OCI-LY7 (cell line): Measurements from ENCODE around the gene CCDC121. TPM values are rescaled to one million over a fixed set of nuclear protein-coding genes. Genes with fewer than 3 reads are reported as not detected.

ENCODE experiments used
- BruUV-seq: library from RNA; stranded (reverse); fragments of 400-500 nt; replicated peaks from 2 replicates; lab custom pipeline; 2021; lab: Mats Ljungman, UMichigan
- CTCF ChIA-PET: fragments of 300-600 bp; sonication (Branson Sonifier 250); formaldehyde crosslinking; loops from one replicate; lab custom pipeline; 2022; ENCODE audit warnings: antibody characterized with exemption; ENCODE audit not compliant: unreplicated experiment; lab: Charles Lee
- POLR2A ChIA-PET: fragments of 300-600 bp; sonication (Branson Sonifier 250); formaldehyde crosslinking; loops from one replicate; lab custom pipeline; 2022; ENCODE audit warnings: antibody characterized with exemption; lab: Charles Lee
- DNase-seq: peaks from one replicate; pipeline ENCODE4 v3.0.0-alpha.2; 2015; ENCODE audit warnings: low spot score
- H2AFZ ChIP-seq: fragments of 200-600 bp; sonication (generic), shearing (Covaris generic); 2 replicates; pipeline ENCODE4 v1.6.1; 2014; ENCODE audit warnings: mild to moderate bottlenecking, antibody characterized with exemption, low read length, moderate library complexity
- H3K27ac ChIP-seq: fragments of 200-600 bp; sonication (generic); 2 replicates; pipeline ENCODE4 v1.5.1; 2014; ENCODE audit warnings: mixed run types, low read depth, mild to moderate bottlenecking, moderate library complexity, low read length, inconsistent platforms; ENCODE audit not compliant: poor library complexity, severe bottlenecking
- H3K36me3 ChIP-seq: fragments of 200-600 bp; sonication (generic); 2 replicates; pipeline ENCODE4 v1.6.1; 2014; ENCODE audit warnings: mild to moderate bottlenecking, antibody characterized with exemption, low read length, moderate library complexity, mixed read lengths; ENCODE audit not compliant: insufficient read depth
- H3K4me1 ChIP-seq: fragments of 200-600 bp; sonication (generic); 2 replicates; pipeline ENCODE4 v1.5.1; 2014; ENCODE audit warnings: mild to moderate bottlenecking, low read length; ENCODE audit not compliant: insufficient read depth, poor library complexity, severe bottlenecking
- H3K4me2 ChIP-seq: fragments of 200-600 bp; sonication (generic); 2 replicates; pipeline ENCODE4 v1.6.1; 2014; ENCODE audit warnings: mild to moderate bottlenecking, low read length
- H3K4me3 ChIP-seq: fragments of 200-600 bp; sonication (generic); 2 replicates; pipeline ENCODE4 v1.5.1; 2014; ENCODE audit warnings: mild to moderate bottlenecking, low read depth, low read length; ENCODE audit not compliant: poor library complexity, severe bottlenecking
- H3K79me2 ChIP-seq: fragments of 200-600 bp; sonication (generic); 2 replicates; pipeline ENCODE4 v1.6.1; 2016; ENCODE audit warnings: low read depth, mild to moderate bottlenecking, low read length, moderate library complexity, mixed read lengths; ENCODE audit not compliant: insufficient read depth
- H3K9me2 ChIP-seq: fragments of 200-600 bp; sonication (generic); 2 replicates; pipeline ENCODE4 v1.6.1; 2016; ENCODE audit warnings: mild to moderate bottlenecking, low read length, mixed read lengths; ENCODE audit not compliant: insufficient read depth
- H3K9me3 ChIP-seq: fragments of 200-600 bp; sonication (generic); 2 replicates; pipeline ENCODE4 v1.6.1; 2014; ENCODE audit warnings: mild to moderate bottlenecking, mixed run types, low read length, mixed read lengths
- H4K20me1 ChIP-seq: fragments of 200-600 bp; sonication (generic); 2 replicates; pipeline ENCODE4 v1.6.1; 2014; ENCODE audit warnings: mild to moderate bottlenecking, antibody characterized with exemption, low read length, moderate library complexity, mixed read lengths; ENCODE audit not compliant: insufficient read depth
- CTCF ChIP-seq: fragments of 200-600 bp; sonication (generic); conservative IDR thresholded peaks from 2 replicates; pipeline ENCODE4 v1.5.1; 2014; ENCODE audit warnings: mild to moderate bottlenecking, antibody characterized with exemption, low read length, moderate library complexity, mixed read lengths
- EZH2phosphoT487 ChIP-seq: fragments of 200-600 bp; sonication (generic); IDR thresholded peaks from 2 replicates; pipeline ENCODE4 v1.6.1; 2018; ENCODE audit warnings: low read depth, borderline replicate concordance, mild to moderate bottlenecking, mixed run types, antibody characterized with exemption, low read length, moderate library complexity, mixed read lengths
- intact Hi-C: fragments of 100-400 bp; cut with micrococcal nuclease; formaldehyde crosslinking; loops from one replicate; pipeline ENCODE4 v1.10.0; 2022; ENCODE audit not compliant: unreplicated experiment
- total RNA-seq, 2 experiments: library from RNA; depleted of rRNA in 1 of 2; stranded (reverse); fragments of >200 nt in 1 of 2; shearing (Covaris generic) in 1 of 2; gene quantifications; 2 replicates each; pipeline ENCODE4 v1.2.3, GENCODE V29; 2014 to 2022

The CCDC121 gene
- total RNA-seq, 2 experiments from 2014 or later = 4.7 to 5.1 TPM

- Histone ChIP-seq H3K79me2 (peaks cover 34% of the 10 kb centered on the region), H3K4me2 (peak overlapping the region; percentile 81), H3K36me3 (peaks cover 47% of the 10 kb centered on the region), H3K27ac (peak overlapping the region; percentile 89), H3K4me3 (peak overlapping the region; percentile 93), H3K9me2 (no peaks in the 10 kb centered on the region), H3K9me3 (no peaks in the 10 kb centered on the region), H3K4me1 (peaks cover 23% of the 10 kb centered on the region), H4K20me1 (no peaks in the 10 kb centered on the region), H2AFZ (peak overlapping the region; percentile 93)
- ChIA-PET CTCF (no interaction called here), POLR2A (interaction anchor here (0.6 to 1.4 kb wide), 5 partner anchors 10 to 236 kb away, joined by 3 to 4 read pairs (median 3); no protein-coding TSS in a partner anchor)
- DNase-seq = no peak
- TF ChIP-seq CTCF (0 out of 2 replicates have a peak, but pooled peaks have one; percentile 13), EZH2phosphoT487 (no peak)
- intact Hi-C loops = loop anchor here (10.0 kb wide), 1 partner anchor 259 kb away; the partner anchor contains the start of gene PPM1G
- TSS peak; percentile 90 for BruUV-seq
Measured at GRCh38 chr2:27664154-27664574, 35.4 kb upstream of the CCDC121 start.

GRCh38 chr2:27663285-27664153, 34.7 kb upstream of the CCDC121 start, which contains the start of the genes SLC4A1AP and SUPT7L:
Gene SLC4A1AP, plus strand, starts transcription at chr2:27663889. Its CDS starts 26 bp downstream, at chr2:27663915.
Gene SUPT7L, minus strand, starts transcription at chr2:27663614. Its CDS starts 1,422 bp downstream, at chr2:27662192.
- CTCF ChIA-PET = no interaction called here
- H3K4me2 ChIP-seq = peak within 1 kb of the TSS; percentile 81
- DNase-seq = peak; percentile 92
- peaks cover 23% of the 10 kb centered on the region for H3K4me1 ChIP-seq
- H3K9me3 ChIP-seq = no peaks in the 10 kb centered on the region
- TF ChIP-seq EZH2phosphoT487 (no peak), CTCF (peak; percentile 2; the same call in 1 of the 2 replicates)
- peak within 1 kb of the TSS; percentile 93 for H2AFZ ChIP-seq
- no peaks in the 10 kb centered on the region for H4K20me1 ChIP-seq
- BruUV-seq = no TSS peak
- peak within 1 kb of the TSS; percentile 89 for H3K27ac ChIP-seq
- H3K36me3 ChIP-seq = peaks cover 47% of the 10 kb centered on the region
- peaks cover 34% of the 10 kb centered on the region for H3K79me2 ChIP-seq
- H3K4me3 ChIP-seq = peak within 1 kb of the TSS; percentile 93
- POLR2A ChIA-PET = interaction anchor here (0.6 to 1.4 kb wide), 5 partner anchors 10 to 236 kb away, joined by 3 to 4 read pairs (median 3); no protein-coding TSS in a partner anchor
- no peaks in the 10 kb centered on the region for H3K9me2 ChIP-seq
- intact Hi-C loops = loop anchor here (10.0 kb wide), 1 partner anchor 259 kb away; the partner anchor contains the start of gene PPM1G
